HG02981 (cell line): ENCODE results near the gene KRTAP1-1.
"Not testable (repeated sequence)": the region's sequence is repeated elsewhere in the genome, so short reads cannot be mapped to it uniquely, and the experiment has no call there.

ENCODE experiments used
- ATAC-seq: cut with Tn5 transposase; IDR thresholded peaks from one replicate; pipeline ENCODE4 v1.9.1; 2021; ENCODE audit warnings: mild to moderate bottlenecking, moderate library complexity; ENCODE audit not compliant: unreplicated experiment

Gene KRTAP1-1

DNA sequence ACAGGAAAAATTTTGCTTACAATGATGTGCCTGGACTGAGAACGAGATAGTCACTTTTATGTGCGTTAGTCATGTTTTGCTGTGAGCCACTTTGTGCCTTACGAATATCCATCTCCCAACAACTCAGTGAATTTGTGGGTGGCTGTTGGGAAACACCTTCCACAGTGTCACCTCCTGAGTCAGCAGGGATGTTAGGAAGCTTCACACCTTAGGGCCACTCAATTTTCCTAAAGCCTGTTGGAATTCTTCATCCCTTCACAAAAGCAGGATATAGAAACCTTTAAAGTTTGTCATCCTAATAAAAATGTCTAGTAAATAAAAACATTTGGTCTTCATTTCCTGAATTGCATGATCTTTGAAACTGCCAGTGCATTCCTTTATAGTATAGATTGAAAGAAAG is 28.1 kb downstream of the KRTAP1-1 start:
- no peak for ATAC-seq

DNA sequence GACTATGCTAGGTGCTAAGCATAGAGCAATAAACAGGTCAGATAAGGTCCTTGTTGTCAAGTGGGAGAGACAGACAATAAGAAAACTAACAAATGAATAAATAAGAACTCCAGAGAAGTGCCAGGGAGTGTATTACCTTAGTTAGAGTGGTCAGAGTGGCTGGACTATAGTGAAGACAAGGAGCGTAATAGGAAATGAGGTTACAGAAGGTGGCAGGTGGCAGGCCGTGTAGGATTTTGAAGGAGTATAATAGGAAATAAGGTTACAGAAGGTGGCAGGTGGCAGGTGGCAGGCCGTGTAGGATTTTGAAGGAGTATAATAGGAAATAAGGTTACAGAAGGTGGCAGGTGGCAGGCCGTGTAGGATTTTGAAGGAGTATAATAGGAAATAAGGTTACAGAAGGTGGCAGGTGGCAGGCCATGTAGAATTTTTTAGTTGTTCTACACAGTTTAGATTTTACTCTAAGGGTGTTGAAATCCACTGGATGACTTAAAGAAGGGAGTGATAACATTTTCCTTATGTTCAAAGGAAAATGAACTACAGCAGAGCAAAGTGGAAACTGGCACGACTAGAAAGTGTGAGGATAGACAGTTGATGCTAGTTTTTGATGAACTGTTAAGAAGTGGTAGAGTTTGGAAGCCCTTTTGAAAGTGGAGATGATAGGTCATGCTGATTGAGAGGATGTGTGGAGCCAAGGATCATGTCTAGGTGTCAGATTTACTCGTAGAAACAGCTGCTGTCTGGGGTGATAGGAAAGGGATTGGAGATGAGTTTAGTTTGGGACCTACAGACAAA is 28.7 kb downstream of the KRTAP1-1 start:
- ATAC-seq: no peak

DNA sequence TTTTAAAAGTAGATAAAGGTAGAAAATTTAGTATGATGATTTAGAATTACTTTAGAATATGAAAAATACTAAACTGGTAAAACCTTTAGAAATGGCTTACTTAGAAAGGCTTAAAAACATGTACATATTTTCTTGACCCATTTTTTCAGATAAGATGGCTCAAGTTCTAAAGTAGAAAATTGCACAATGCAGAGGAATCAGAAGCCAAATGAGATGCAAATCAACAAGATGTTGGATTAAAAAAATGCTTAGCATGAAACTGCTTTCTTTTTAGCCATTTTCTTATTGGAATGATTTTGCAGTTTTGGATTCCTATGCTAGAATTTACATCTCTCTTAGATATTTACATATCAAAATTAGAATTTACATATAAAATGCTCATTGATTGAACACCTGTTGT is 30.8 kb downstream of the KRTAP1-1 start:
- no peak for ATAC-seq

DNA sequence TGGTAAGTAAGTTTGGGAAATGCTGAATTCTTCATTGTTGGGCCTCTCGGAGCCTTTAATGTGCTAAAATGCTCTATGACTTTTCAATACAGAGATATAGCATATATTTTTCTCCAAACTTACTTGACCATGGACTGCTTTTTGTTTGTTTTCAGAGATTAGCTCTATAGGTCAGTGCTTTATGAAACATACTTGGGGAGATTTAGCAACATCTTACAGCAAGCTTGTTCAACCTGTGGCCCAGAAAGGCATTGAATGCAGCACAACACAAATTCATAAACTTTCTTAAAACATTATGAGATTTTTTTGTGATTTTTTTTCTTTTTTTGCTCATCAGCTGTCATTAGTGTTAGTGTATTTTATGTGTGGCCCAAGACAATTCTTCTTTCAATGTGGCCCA is 31.3 kb downstream of the KRTAP1-1 start:
- ATAC-seq: no peak

DNA sequence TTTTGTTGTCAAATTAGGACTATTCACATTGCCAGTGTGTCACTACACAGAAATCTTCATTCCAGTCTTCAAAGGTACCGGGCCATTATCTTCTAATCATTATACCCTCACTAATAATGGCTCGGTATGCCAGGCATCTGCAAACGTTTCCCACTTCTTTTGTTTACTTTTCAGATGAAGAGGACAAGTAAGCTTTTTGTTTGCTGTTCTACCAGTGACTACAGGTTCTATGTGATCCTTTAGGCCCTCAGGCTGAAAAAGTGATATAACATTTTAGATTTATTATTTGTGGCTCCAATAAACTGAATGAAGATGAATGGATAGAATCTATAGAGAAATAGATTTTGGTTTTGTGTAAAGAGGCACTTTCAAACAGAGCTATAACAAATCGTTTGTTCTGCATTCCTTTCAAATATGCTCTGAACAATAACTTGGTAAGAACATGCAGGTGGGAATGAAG is 31.9 kb downstream of the KRTAP1-1 start:
- ATAC-seq: no peak

DNA sequence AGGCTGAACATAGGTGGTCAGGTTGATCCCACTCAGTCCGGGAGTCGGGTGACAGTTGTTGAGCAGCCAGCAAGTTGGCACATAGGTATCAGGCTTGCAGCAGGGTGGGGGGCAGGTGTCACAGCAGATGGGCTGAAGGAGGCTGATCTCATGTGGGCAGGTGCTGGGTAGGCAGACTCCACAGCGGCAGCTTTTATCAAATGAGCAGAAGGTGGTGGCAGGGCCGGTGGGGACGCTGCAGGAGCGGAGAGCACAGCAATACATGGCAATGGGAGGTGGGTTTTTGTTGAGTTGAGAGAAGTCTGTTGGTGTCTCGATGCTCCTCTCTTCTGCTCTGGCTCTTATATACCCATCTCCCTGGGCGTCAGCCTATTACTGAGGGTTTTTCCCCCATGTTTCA is 32.4 kb downstream of the KRTAP1-1 start, which contains the start of gene KRTAP3-1:
KRTAP3-1 (minus strand) TSS at position 318 of the 400 bp plus-strand sequence; CDS start at position 264, 54 bp downstream.
- ATAC-seq: no peak

DNA sequence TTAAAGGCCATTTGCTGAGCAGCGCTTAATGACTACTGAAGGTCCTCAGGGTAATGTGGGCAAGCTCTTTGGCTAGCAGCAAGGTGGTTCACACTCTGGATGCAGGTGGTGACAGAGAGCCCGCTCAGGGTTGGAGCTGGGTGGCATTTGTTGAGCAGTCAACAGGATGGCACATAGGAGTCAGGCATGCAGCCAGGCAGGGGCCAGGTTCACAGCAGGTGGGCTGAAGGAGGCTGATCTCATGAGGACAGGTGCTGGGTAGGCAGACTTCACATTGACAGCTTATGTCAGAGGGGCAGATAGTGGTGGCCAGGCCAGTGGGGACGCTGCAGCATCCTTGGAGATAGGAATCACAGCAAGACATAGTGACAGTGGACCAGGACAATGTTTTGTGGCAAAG is 36.9 kb downstream of the KRTAP1-1 start:
- ATAC-seq: no peak

DNA sequence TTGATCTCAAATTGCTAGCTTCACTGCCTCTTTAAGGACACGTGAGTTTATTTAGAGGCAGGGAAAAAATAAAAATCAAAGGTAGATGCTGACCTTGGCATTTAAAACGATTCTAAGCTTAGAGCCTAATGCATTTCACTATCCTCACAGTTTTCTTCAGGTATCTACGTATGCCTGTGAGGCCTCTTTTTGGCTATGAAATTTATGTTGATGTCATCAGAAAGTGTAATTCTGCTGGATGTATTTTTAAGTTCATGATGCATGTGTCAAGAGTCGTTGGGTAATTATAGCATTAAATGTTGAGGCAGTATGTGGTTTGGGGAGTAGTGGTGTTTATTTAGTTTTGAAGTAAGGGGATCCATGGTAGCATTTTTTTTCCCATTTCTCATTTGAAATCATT is 37.3 kb downstream of the KRTAP1-1 start:
- ATAC-seq: no peak

DNA sequence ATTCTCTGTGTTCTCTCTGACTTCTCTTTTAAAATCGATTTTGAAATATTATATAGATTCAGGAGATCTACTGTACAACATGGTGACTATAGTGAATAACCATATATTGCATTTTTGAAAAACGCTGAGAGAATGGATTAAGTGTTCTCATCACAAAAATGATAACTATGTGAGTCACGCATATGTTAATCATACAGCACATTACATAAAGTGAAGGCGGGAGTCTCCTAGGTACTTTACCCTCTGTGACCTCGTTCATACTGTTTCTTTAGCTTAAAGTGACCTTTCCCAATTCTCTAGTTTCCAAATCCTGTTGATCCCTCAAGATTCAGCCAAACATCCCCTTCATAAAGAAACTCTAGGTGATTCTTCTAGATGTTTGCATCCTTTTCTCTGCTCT is 38.4 kb downstream of the KRTAP1-1 start:
- ATAC-seq: no peak

DNA sequence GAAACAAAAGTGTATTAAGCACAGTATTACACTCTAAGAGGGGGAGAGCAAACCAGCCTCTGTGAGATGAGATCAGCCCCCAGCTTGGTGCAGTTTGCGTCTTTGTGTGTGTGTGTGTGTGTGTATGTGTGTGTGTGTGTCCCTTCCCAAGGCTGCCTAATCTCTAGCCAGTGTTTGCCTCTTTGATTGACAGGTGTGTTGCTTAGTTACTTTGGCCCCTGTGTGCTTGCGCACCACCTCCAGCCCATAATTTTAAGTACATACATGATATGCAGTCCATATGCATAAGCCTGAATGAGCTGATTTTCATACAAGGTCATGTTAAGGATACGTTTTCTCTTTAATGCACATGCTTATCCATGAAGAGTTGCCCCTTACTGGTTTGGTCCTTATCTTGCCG is 39.5 kb downstream of the KRTAP1-1 start:
- no peak for ATAC-seq

DNA sequence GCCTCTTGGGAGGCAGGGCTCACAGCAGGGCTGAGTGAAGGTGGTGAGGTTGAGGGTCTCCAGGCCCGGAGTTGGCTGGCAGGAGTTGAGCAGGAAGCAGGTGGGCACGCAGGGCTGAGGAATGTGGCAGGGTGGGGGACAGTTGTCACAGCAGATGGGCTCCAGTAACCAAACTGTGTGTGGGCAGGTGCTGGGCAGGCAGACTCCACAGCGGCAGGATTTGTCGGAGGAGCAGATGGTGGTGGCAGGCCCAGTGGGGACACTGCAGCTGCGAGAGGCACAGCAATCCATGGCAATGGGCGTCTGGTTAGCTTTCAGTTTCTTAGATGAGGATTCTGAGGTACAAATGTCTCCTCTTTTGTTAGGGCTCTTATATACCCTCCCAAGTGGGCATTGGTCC is 41.7 kb downstream of the KRTAP1-1 start, which contains the start of gene KRTAP3-2:
KRTAP3-2 (minus strand) TSS at position 344 of the 400 bp plus-strand sequence; CDS start at position 291, 53 bp downstream.
- not testable (repeated sequence) for ATAC-seq

DNA sequence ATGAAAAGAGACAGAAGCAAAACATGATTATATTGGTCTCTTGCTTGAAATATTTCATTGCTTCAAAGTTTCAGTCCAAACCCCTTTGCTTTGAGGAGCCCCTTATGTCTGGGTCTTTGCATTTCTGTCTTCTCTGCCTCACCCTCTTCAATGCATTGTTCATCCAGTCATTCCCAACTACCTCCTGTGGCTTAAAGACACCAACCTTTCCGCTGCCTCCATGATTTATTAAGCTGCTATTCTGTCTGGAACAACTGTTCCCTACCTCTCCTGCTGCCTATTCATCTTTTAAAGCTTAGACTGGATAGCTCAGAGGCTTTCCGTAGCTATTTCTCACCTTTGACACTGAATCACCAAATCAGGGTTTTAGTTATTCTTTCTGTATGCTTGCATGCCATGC is 43.9 kb downstream of the KRTAP1-1 start:
- ATAC-seq: no peak

DNA sequence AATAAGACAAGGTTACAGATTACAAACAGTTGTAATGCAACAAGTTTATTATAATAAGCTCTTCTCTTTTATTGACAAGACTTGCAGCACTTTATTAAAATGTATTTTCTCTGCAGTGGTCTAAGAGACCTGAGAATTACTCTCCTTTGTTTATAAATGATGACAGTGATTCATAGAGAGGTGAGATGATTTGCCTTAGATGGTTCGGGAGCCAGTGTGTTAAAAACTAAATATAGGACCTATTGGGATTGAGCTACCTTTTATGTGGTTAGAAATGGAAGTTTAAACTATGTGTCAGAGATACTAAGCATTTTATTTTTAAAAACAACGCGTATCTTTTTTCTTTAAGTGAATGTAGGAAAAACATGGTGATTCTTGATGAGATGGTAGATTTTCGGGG is 44.4 kb downstream of the KRTAP1-1 start:
- no peak for ATAC-seq

DNA sequence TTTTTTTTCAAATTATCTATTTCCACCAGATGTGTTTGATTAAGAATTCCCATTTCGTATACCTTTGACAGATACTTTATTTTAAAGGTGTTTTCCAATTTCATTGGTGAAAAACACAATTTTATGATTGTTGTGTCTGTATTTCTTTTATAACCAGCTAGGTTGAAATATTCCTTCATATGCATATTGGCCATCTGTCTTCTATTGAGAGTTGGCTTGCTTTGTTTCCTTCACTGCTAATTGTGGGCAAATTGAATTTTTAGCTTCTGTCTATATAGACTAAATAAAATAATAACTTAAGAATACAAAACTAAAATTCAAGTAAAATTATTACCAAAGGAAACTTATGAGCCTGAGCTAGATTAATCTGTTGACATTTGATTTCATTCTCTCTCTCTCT is 46.1 kb downstream of the KRTAP1-1 start:
- ATAC-seq: no peak

DNA sequence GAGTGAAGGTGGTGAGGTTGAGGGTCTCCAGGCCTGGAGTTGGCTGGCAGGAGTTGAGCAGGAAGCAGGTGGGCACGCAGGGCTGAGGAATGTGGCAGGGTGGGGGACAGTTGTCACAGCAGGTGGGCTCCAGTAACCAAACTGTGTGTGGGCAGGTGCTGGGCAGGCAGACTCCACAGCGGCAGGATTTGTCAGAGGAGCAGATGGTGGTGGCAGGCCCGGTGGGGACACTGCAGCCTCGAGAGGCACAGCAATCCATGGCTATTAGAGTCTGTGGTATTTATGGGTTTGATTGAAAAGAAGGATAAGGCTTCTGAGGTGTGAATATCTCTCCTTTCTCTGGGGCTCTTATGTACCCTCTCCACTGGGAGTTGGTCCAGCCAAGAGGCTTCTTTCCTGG is 47.4 kb downstream of the KRTAP1-1 start, which contains the start of gene KRTAP3-3:
KRTAP3-3 (minus strand) TSS at position 326 of the 400 bp plus-strand sequence; CDS start at position 259, 67 bp downstream.
- ATAC-seq: no peak

DNA sequence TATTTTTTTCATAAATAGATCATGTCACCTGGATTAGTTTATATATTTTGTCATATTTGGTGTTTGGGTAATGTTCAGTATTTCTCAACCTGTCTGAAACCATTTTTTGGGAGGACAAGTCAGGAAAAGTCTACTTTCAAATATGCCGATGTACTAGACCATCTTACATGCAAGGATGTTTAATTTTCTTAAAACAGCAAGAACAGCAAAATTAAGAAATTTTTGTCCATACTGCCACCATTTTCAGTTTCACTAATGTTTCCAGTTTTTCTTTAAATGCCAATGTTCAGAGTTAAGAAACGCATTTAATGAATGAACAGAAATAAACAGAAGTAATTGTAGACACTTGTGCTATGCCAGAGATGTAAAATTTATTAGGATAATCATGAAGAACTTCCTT is 48.2 kb downstream of the KRTAP1-1 start:
- no peak for ATAC-seq

DNA sequence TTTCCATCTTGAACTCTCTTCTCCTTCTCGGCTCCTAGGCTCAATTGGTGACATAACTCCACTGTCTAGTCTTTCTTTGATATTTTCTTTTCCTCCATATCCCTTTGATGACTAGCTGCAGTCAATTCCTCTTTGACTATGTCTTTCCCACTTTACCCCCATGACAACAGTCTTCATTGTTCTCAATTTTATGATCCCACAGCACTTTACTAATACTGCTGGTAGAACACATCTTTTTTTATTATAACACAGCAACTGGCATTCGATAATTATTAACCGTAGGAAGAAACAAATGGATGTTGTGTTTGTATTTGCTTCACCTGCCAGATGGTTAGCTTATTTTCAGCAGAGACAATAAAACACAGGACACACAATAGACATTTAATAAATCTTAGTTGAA is 48.6 kb downstream of the KRTAP1-1 start:
- no peak for ATAC-seq
